DOHH2 (cell line): Measurements from ENCODE around the gene MACROD2.

Source experiments
- H3F3A ChIP-seq: fragments of 200-600 bp; sonication (generic), shearing (Covaris generic); 2 replicates; pipeline ENCODE4 v1.6.0; 2016; ENCODE audit warnings: antibody characterized with exemption, mild to moderate bottlenecking; ENCODE audit not compliant: control insufficient read depth, insufficient read depth
- H3K27ac ChIP-seq: fragments of 200-600 bp; sonication (generic); 2 replicates; pipeline ENCODE4 v1.5.1; 2014; ENCODE audit warnings: low read depth, mild to moderate bottlenecking, low read length, moderate library complexity
- H3K27me3 ChIP-seq: fragments of 200-600 bp; sonication (generic); 2 replicates; pipeline ENCODE4 v1.6.1; 2014; ENCODE audit warnings: mild to moderate bottlenecking, low read length, mixed read lengths; ENCODE audit not compliant: control insufficient read depth
- H3K36me3 ChIP-seq: fragments of 200-600 bp; sonication (generic); 2 replicates; pipeline ENCODE4 v1.6.1; 2014; ENCODE audit warnings: mild to moderate bottlenecking, low read length, moderate library complexity, mixed read lengths; ENCODE audit not compliant: control insufficient read depth
- H3K4me1 ChIP-seq: fragments of 200-600 bp; sonication (generic); 2 replicates; pipeline ENCODE4 v1.6.1; 2014; ENCODE audit warnings: mild to moderate bottlenecking, low read length, mixed read lengths; ENCODE audit not compliant: control insufficient read depth
- H3K4me2 ChIP-seq: fragments of 200-600 bp; sonication (generic); 2 replicates; pipeline ENCODE4 v1.6.0; 2014; ENCODE audit warnings: mild to moderate bottlenecking, low read length, moderate library complexity
- H3K4me3 ChIP-seq: fragments of 200-600 bp; sonication (generic); 2 replicates; pipeline ENCODE4 v1.5.1; 2014; ENCODE audit warnings: mild to moderate bottlenecking, low read length, mixed read lengths
- H3K79me2 ChIP-seq: fragments of 200-600 bp; sonication (generic); 2 replicates; pipeline ENCODE4 v1.6.1; 2014; ENCODE audit warnings: mild to moderate bottlenecking, low read length, mixed read lengths; ENCODE audit not compliant: control insufficient read depth
- H3K9me2 ChIP-seq: fragments of 200-600 bp; sonication (generic); replicated peaks from 2 replicates; pipeline ENCODE4 v1.6.1; 2014; ENCODE audit warnings: mild to moderate bottlenecking, low read length, mixed read lengths; ENCODE audit not compliant: control insufficient read depth
- H3K9me3 ChIP-seq: fragments of 200-600 bp; sonication (generic); 2 replicates; pipeline ENCODE4 v1.6.1; 2014; ENCODE audit warnings: antibody characterized with exemption, low read length, mixed read lengths; ENCODE audit not compliant: control insufficient read depth, insufficient read depth
- H4K20me1 ChIP-seq: fragments of 200-600 bp; sonication (generic); 2 replicates; pipeline ENCODE4 v1.6.0; 2014; ENCODE audit warnings: low read depth, mild to moderate bottlenecking, antibody characterized with exemption, low read length, moderate library complexity; ENCODE audit not compliant: control insufficient read depth, insufficient read depth
- EZH2phosphoT487 ChIP-seq: fragments of 200-600 bp; sonication (generic); IDR thresholded peaks from 2 replicates; pipeline ENCODE4 v1.6.1; 2017; ENCODE audit warnings: borderline replicate concordance, mild to moderate bottlenecking, antibody characterized with exemption, low read length, moderate library complexity, mixed read lengths
- TF ChIP-seq, protein P1 (sequence below): fragments of 200-600 bp; sonication (generic); IDR thresholded peaks from one replicate; pipeline ENCODE4 v1.5.1; 2014; ENCODE audit warnings: antibody characterized with exemption, mild to moderate bottlenecking, low read depth, low read length; ENCODE audit not compliant: poor library complexity, severe bottlenecking

Gene MACROD2

DNA sequence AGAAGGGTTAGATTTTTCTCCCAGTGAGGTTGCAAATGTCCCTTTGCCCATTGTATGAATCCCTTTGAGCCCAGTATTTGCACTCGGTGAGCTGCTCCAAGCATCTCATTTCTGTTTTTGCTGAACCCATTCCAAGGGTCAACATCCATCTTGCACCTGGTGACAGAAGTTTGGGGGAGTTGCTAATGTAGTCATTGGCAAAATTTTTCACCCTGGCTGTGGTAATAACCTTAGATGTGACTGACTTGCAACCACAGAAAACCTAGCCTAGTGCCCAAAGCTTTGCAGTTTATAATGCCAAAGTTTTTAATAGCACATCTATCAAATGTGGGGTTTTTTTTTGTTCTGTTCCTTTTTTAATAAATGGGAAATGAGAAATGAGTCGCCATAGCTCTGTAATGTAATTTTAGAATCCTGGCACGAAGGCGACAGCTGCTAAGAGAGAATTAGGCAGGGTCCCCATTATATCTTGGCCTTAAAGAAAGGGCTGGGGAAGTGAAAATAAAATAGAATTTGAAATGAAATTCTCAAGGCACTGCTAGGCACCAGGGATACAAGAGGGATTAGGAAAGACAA is 1895.2 kb downstream of the MACROD2 start:
- H3F3A ChIP-seq: no peaks in the 10 kb centered on the region
- H3K4me3 ChIP-seq: no peak overlapping the region
- H3K27me3 ChIP-seq: no peaks in the 10 kb centered on the region
- no peaks in the 10 kb centered on the region for H3K36me3 ChIP-seq
- H3K27ac ChIP-seq: no peak overlapping the region
- H3K79me2 ChIP-seq: no peaks in the 10 kb centered on the region
- no peaks in the 10 kb centered on the region for H3K9me2 ChIP-seq
- H4K20me1 ChIP-seq: no peaks in the 10 kb centered on the region
- H3K4me2 ChIP-seq: no peak overlapping the region
- TF ChIP-seq, protein P1, sequence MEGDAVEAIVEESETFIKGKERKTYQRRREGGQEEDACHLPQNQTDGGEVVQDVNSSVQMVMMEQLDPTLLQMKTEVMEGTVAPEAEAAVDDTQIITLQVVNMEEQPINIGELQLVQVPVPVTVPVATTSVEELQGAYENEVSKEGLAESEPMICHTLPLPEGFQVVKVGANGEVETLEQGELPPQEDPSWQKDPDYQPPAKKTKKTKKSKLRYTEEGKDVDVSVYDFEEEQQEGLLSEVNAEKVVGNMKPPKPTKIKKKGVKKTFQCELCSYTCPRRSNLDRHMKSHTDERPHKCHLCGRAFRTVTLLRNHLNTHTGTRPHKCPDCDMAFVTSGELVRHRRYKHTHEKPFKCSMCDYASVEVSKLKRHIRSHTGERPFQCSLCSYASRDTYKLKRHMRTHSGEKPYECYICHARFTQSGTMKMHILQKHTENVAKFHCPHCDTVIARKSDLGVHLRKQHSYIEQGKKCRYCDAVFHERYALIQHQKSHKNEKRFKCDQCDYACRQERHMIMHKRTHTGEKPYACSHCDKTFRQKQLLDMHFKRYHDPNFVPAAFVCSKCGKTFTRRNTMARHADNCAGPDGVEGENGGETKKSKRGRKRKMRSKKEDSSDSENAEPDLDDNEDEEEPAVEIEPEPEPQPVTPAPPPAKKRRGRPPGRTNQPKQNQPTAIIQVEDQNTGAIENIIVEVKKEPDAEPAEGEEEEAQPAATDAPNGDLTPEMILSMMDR: no peak
- no peak for TF ChIP-seq EZH2phosphoT487
- H3K9me3 ChIP-seq: no peaks in the 10 kb centered on the region
- H3K4me1 ChIP-seq: no peaks in the 10 kb centered on the region

GRCh38 chr20:15895126-15895525 is 1899.8 kb downstream of the MACROD2 start:
- Histone ChIP-seq H3F3A (no peaks in the 10 kb centered on the region), H3K27ac (no peak overlapping the region), H4K20me1 (no peaks in the 10 kb centered on the region), H3K4me3 (no peak overlapping the region), H3K9me3 (no peaks in the 10 kb centered on the region), H3K4me1 (no peaks in the 10 kb centered on the region), H3K4me2 (no peak overlapping the region), H3K27me3 (no peaks in the 10 kb centered on the region), H3K9me2 (no peaks in the 10 kb centered on the region), H3K79me2 (no peaks in the 10 kb centered on the region), H3K36me3 (no peaks in the 10 kb centered on the region)
- TF ChIP-seq EZH2phosphoT487: no peak
- TF ChIP-seq, protein P1: no peak

GRCh38 chr20:15895560-15896084 is 1900.3 kb downstream of the MACROD2 start:
- Histone ChIP-seq H3F3A (no peaks in the 10 kb centered on the region), H4K20me1 (no peaks in the 10 kb centered on the region), H3K9me2 (no peaks in the 10 kb centered on the region), H3K27me3 (no peaks in the 10 kb centered on the region), H3K4me2 (no peak overlapping the region), H3K4me1 (no peaks in the 10 kb centered on the region), H3K9me3 (no peaks in the 10 kb centered on the region), H3K36me3 (no peaks in the 10 kb centered on the region), H3K79me2 (no peaks in the 10 kb centered on the region), H3K4me3 (no peak overlapping the region), H3K27ac (no peak overlapping the region)
- TF ChIP-seq, protein P1: no peak
- no peak for TF ChIP-seq EZH2phosphoT487
